Fibroblast of skin of back (primary cell): Measurements from ENCODE around the gene PHF8. TPM values are rescaled to one million over a fixed set of nuclear protein-coding genes. Genes with fewer than 3 reads are reported as not detected.
A peak's percentile ranks its signal among the peaks of the same experiment; 100 is the strongest.

Source experiments
- DNase-seq: peaks from one replicate; pipeline ENCODE4 v3.0.0-alpha.2; 2013
- polyA plus RNA-seq, 2 experiments: library from polyadenylated mRNA; unstranded; fragments of 120-200 nt; gene quantifications; one replicate each; pipeline ENCODE4 v1.2.1, GENCODE V29; 2013; ENCODE audit not compliant: insufficient read length in 2 of 2

The PHF8 gene
- polyA plus RNA-seq (2013, experiment 1 of 2; ENCODE audit: insufficient read length), result 10.4 TPM
- polyA plus RNA-seq (2013, experiment 2 of 2; ENCODE audit: insufficient read length), result 10.3 TPM

- peak; percentile 92 for DNase-seq
Observed at GRCh38 chrX:54044126-54044876, at the start of gene PHF8. PHF8 (minus strand) TSS chrX:54044473; CDS start chrX:54042728, 1,745 bp downstream.

- DNase-seq, result peak; percentile 35
Observed at GRCh38 chrX:54093571-54093970, 49.3 kb upstream of the PHF8 start.

GRCh38 chrX:54093159-54093558 lies 48.9 kb upstream of the PHF8 start:
- no peak for DNase-seq

GRCh38 chrX:54090880-54091279 lies 46.6 kb upstream of the PHF8 start:
- no peak for DNase-seq

- peak; percentile 19 for DNase-seq
Observed at GRCh38 chrX:54089191-54089590, 44.9 kb upstream of the PHF8 start.

- no peak for DNase-seq
Observed at GRCh38 chrX:54087661-54088060, 43.4 kb upstream of the PHF8 start.

GRCh38 chrX:54085666-54086065 lies 41.4 kb upstream of the PHF8 start:
- no peak for DNase-seq

GRCh38 chrX:54076903-54077302 lies 32.6 kb upstream of the PHF8 start:
- DNase-seq, result peak; percentile 52

- no peak for DNase-seq
Observed at GRCh38 chrX:54074826-54075225, 30.6 kb upstream of the PHF8 start.

- no peak for DNase-seq
Observed at GRCh38 chrX:54067766-54068165, 23.5 kb upstream of the PHF8 start.

- no peak for DNase-seq
Observed at GRCh38 chrX:54066841-54067240, 22.6 kb upstream of the PHF8 start.

GRCh38 chrX:54064564-54064963 lies 20.3 kb upstream of the PHF8 start:
- DNase-seq, result no peak

- DNase-seq, result no peak
Observed at GRCh38 chrX:54063361-54063760, 19.1 kb upstream of the PHF8 start.

- no peak for DNase-seq
Observed at GRCh38 chrX:54049801-54050200, 5.5 kb upstream of the PHF8 start.

- no peak for DNase-seq
Observed at GRCh38 chrX:54048412-54048811, 4.1 kb upstream of the PHF8 start.

GRCh38 chrX:54045563-54046228 lies 1.4 kb upstream of the PHF8 start:
- DNase-seq, result no peak

- DNase-seq, result no peak
Observed at GRCh38 chrX:54044877-54045338, 635 bp upstream of the PHF8 start.

GRCh38 chrX:54043541-54044125 lies 640 bp downstream of the PHF8 start:
- peak; percentile 36 for DNase-seq

- no peak for DNase-seq
Observed at GRCh38 chrX:54043056-54043455, 1.2 kb downstream of the PHF8 start.

GRCh38 chrX:54042609-54043021 lies 1.7 kb downstream of the PHF8 start:
- DNase-seq, result peak; percentile 77

- no peak for DNase-seq
Observed at GRCh38 chrX:54030329-54030728, 13.9 kb downstream of the PHF8 start.

- no peak for DNase-seq
Observed at GRCh38 chrX:54029529-54030143, 14.6 kb downstream of the PHF8 start.

GRCh38 chrX:54024350-54024749 lies 19.9 kb downstream of the PHF8 start:
- DNase-seq, result no peak
